HG03108 (cell line): ENCODE data around the gene WNT16.

Experiments
- ATAC-seq: cut with Tn5 transposase; IDR thresholded peaks from one replicate; pipeline ENCODE4 v1.9.1; 2021; ENCODE audit warnings: moderate library complexity; ENCODE audit not compliant: unreplicated experiment

Gene WNT16

GRCh38 chr7:121342631-121343030 is 13.8 kb downstream of the WNT16 start:
- ATAC-seq, result no peak

- ATAC-seq, result no peak
These were observed 14.5 kb downstream of the WNT16 start for GRCh38 chr7:121343302-121343701.

GRCh38 chr7:121344093-121344492 is 15.3 kb downstream of the WNT16 start:
- ATAC-seq, result no peak

GRCh38 chr7:121344497-121344896 is 15.7 kb downstream of the WNT16 start:
- no peak for ATAC-seq

GRCh38 chr7:121351682-121352081 is 22.9 kb downstream of the WNT16 start:
- ATAC-seq, result no peak

- ATAC-seq, result no peak
These were observed 23.5 kb downstream of the WNT16 start for GRCh38 chr7:121352323-121352722.

GRCh38 chr7:121355574-121355973 is 26.8 kb downstream of the WNT16 start:
- no peak for ATAC-seq

- no peak for ATAC-seq
These were observed 31.8 kb downstream of the WNT16 start for GRCh38 chr7:121360564-121360963.

GRCh38 chr7:121366852-121367431 is 38.1 kb downstream of the WNT16 start:
- no peak for ATAC-seq

- peak; percentile 40 for ATAC-seq
These were observed 40.7 kb downstream of the WNT16 start for GRCh38 chr7:121369462-121369861.

- ATAC-seq, result no peak
These were observed 42.6 kb downstream of the WNT16 start for GRCh38 chr7:121371367-121371766.

GRCh38 chr7:121371883-121372282 is 43.1 kb downstream of the WNT16 start:
- no peak for ATAC-seq

- ATAC-seq, result peak; percentile 87
These were observed 43.7 kb downstream of the WNT16 start for GRCh38 chr7:121372376-121373010.

- no peak for ATAC-seq
These were observed 44.4 kb downstream of the WNT16 start for GRCh38 chr7:121373177-121373576.

- ATAC-seq, result no peak
These were observed 48.2 kb downstream of the WNT16 start for GRCh38 chr7:121376979-121377378.

- no peak for ATAC-seq
These were observed 51.1 kb downstream of the WNT16 start for GRCh38 chr7:121379930-121380329.

GRCh38 chr7:121382473-121382872 is 53.7 kb downstream of the WNT16 start:
- no peak for ATAC-seq

- no peak for ATAC-seq
These were observed 54.6 kb downstream of the WNT16 start for GRCh38 chr7:121383235-121383910.

GRCh38 chr7:121384265-121384664 is 55.5 kb downstream of the WNT16 start:
- no peak for ATAC-seq

GRCh38 chr7:121385056-121385799 is 56.4 kb downstream of the WNT16 start:
- ATAC-seq, result peak; percentile 1

- peak; percentile 95 for ATAC-seq
These were observed 57.0 kb downstream of the WNT16 start for GRCh38 chr7:121385800-121386179.

- ATAC-seq, result peak; percentile 22
These were observed 60.1 kb downstream of the WNT16 start for GRCh38 chr7:121388950-121389349.
